KOPT-K1 (cell line): ENCODE measurements around the gene TEAD3.
A peak's percentile ranks its signal among the peaks of the same experiment; 100 is the strongest.

Experiments
- H3K27ac ChIP-seq: fragments of 200-600 bp; sonication (generic); 2 replicates; pipeline ENCODE4 v1.5.1; 2016; ENCODE audit warnings: antibody characterized with exemption, mild to moderate bottlenecking, low read depth, low read length; ENCODE audit not compliant: poor library complexity, severe bottlenecking
- H3K36me3 ChIP-seq: fragments of 200-600 bp; sonication (generic); 2 replicates; pipeline ENCODE4 v1.5.1; 2017; ENCODE audit warnings: antibody characterized with exemption, mild to moderate bottlenecking, low read length, moderate library complexity; ENCODE audit not compliant: insufficient read depth
- H3K9me3 ChIP-seq: fragments of 200-600 bp; sonication (generic); 2 replicates; pipeline ENCODE4 v1.5.1; 2017; ENCODE audit warnings: antibody characterized with exemption, low read length, mild to moderate bottlenecking; ENCODE audit not compliant: insufficient read depth, poor library complexity, severe bottlenecking

TEAD3 gene

GRCh38 chr6:35503534-35503933 lies 6.7 kb upstream of the TEAD3 start:
- H3K9me3 ChIP-seq = no peaks in the 10 kb centered on the region
- H3K27ac ChIP-seq = no peak overlapping the region
- H3K36me3 ChIP-seq = no peaks in the 10 kb centered on the region

DNA sequence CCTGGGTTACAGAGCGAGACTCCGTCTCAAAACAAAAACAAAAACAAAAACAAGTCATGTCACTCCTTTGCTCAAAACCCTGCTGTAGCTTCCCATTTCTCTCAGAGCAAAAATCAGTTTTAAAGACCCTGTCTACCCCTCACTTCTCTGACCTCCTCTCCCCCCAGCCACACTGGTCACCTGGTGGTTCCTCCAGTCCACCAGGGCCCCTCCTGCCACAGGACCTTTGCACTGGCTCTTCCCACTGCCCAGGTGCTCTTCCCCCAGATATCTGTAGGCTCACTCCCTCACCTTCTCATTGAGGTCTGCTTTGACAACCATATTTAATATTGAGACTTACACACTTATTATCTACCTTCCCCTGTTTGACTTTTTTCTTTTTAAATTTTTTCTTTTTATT lies 4.9 kb upstream of the TEAD3 start:
- Histone ChIP-seq H3K36me3 (no peaks in the 10 kb centered on the region), H3K27ac (no peak overlapping the region), H3K9me3 (no peaks in the 10 kb centered on the region)

DNA sequence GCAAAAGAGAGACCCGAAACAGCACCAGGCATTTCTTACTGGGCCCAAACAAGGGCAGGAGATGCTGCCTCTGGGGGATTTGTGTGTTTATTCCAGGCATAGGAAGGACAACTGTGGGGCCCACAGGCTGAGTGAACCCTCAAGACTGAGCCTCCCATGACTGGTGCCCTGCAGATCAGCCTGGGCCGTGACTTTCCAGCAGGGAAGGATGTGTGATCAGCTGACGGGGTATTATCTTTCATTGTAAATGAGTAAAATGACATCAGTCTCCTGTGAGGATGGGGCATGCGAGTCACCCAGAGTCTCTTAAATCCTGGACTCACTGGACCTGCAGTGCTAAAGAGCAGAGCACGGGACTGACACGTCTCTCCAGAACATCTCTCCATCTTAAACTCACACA lies 3.9 kb upstream of the TEAD3 start:
- Histone ChIP-seq H3K36me3 (no peaks in the 10 kb centered on the region), H3K27ac (no peak overlapping the region)

DNA sequence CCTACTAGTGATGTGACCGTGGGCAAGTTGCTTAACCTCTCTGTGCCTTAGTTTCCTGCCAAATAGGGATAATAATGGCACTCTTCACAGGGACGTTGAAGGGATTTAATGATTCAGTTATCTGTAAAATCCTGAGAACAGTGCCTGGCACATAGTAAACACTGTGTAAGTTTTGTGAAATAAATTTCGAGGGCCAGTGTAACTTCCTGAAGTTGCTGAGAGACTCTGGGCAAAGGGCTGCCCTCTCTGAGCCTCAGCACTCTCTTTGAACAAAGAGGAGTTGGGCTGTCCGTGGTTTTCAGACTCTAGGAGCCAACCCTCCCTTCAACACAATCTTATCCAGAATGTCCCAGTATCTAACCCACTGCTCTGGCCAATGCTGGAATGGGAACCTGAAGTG lies 2.5 kb upstream of the TEAD3 start:
- H3K9me3 ChIP-seq = no peaks in the 10 kb centered on the region
- no peak overlapping the region for H3K27ac ChIP-seq
- no peaks in the 10 kb centered on the region for H3K36me3 ChIP-seq

More for the DNA sequence above, 3.9 kb upstream of the TEAD3 start:
- no peaks in the 10 kb centered on the region for H3K9me3 ChIP-seq

DNA sequence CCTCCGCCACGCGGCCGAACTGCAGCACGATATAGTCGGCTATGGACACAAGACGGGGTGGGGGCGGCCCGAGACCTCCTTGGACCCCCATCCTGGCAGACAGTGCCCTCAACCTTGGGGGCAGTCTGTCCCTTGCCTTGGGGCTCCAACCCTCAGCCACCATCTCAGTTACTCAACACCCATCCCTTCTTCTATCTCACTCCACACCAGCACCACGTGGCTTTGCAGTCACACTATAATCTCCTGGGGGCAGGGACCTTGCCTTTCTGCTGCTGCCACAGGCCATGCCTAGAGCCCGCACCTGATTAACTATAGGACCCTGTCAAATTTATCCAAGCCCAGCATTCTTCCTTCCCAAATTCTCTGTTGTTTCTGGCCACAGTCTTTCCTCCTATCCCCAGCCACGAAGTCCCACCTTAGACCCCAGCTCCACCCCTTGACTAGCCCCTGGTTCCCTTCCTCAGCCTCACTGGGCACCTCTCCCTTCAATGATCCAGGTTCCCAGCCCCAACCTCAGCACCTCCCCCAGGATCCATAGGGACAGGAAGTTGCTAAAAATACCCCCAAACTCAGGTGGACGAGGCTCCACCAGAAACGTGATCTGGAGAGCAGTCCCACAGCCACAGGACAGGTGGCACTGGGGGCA lies 1.7 kb upstream of the TEAD3 start:
- no peak overlapping the region for H3K27ac ChIP-seq

DNA sequence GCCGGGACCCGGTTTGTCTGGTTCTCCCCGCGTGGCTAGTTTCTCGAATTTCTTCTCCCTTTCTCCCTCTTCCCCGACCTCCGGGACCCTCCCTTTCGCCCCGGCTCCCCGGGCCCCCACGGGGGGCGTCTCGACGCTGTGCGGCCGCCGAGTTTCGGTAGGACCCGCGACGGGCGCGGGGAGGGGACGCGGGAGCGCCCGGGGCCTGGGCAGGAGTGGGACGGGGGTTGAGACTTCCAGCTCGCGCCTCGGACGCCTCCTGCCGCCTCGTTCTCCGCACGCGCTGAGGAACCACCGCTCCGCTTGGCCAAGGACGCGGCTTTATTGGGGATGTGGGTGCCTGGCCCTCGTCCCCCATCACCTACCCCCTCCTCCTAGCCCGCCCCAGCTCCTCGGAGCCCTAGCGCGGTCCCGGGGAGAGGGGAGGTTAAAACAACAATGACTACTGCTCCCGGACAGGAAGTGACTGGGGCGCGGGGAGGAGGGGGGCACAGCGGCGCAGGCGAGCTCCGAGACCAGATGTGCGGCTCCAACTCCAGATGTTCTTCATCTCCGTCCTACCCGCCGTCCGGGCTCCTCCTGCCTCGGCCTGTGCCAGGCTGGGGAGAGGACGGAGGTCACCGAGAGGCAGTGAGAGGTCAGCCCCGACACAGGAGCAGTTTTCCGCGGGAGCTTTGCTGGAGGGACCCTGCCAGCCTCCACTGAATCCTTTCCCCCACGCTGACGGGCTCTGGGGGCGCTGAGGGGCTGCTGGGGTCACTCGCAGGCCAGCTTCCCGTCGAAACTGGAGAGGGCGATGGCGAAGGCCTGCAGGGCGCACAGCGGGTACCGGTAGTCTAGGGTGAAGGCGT lies 917 bp upstream of the TEAD3 start:
- Histone ChIP-seq H3K27ac (peak overlapping the region; percentile 27), H3K36me3 (no peaks in the 10 kb centered on the region), H3K9me3 (no peaks in the 10 kb centered on the region)

More for the DNA sequence above, 1.7 kb upstream of the TEAD3 start:
- Histone ChIP-seq H3K9me3 (no peaks in the 10 kb centered on the region), H3K36me3 (no peaks in the 10 kb centered on the region)

- no peaks in the 10 kb centered on the region for H3K9me3 ChIP-seq
- H3K36me3 ChIP-seq = no peaks in the 10 kb centered on the region
- H3K27ac ChIP-seq = no peak overlapping the region
Measured at GRCh38 chr6:35496036-35496840, 641 bp downstream of the TEAD3 start.

DNA sequence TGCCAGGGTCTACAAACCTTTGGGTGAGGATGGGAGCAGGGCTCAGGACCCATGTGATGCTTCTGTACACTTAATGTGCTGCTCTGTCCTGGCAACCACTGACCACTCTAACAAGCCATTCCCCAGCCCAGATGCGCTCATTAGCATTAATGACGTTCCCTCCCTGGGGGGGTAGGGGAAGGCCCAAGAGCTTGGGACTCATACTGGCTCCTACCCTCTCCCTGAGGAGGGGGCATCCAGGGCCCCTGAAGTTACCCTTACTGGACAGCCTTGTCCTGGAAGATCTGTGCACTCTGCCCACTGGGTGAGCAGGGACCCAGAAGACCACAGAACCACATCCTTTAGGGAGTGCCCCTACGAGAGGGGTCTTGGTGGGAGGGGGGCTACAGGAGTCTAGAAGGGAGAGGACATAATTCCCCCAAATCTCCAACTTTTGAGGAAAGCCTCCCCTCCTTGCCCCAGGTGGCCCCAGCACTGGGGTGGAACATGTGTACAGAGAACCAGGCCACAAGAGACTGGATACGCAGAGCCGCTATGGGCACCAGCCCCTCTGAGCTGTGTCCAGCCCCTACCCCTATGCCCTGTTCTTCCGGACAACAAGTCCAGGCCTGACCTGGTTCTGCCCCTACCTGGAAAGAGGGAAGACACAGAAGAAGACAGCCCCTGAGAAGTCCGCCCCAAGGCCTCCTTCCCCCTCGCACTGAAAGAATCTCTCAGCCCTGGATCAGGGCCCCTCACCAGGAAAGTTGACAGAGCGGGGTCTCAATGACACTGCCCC lies 1.4 kb downstream of the TEAD3 start:
- Histone ChIP-seq H3K9me3 (no peaks in the 10 kb centered on the region), H3K27ac (no peak overlapping the region), H3K36me3 (no peaks in the 10 kb centered on the region)

GRCh38 chr6:35494161-35494563 lies 2.7 kb downstream of the TEAD3 start:
- no peaks in the 10 kb centered on the region for H3K9me3 ChIP-seq
- no peak overlapping the region for H3K27ac ChIP-seq
- H3K36me3 ChIP-seq = no peaks in the 10 kb centered on the region

GRCh38 chr6:35493307-35493983 lies 3.4 kb downstream of the TEAD3 start:
- H3K9me3 ChIP-seq = no peaks in the 10 kb centered on the region
- H3K27ac ChIP-seq = no peak overlapping the region

GRCh38 chr6:35492974-35493284 lies 4.0 kb downstream of the TEAD3 start:
- Histone ChIP-seq H3K36me3 (no peaks in the 10 kb centered on the region), H3K9me3 (no peaks in the 10 kb centered on the region), H3K27ac (no peak overlapping the region)

More at GRCh38 chr6:35493307-35493983, 3.4 kb downstream of the TEAD3 start:
- no peaks in the 10 kb centered on the region for H3K36me3 ChIP-seq

DNA sequence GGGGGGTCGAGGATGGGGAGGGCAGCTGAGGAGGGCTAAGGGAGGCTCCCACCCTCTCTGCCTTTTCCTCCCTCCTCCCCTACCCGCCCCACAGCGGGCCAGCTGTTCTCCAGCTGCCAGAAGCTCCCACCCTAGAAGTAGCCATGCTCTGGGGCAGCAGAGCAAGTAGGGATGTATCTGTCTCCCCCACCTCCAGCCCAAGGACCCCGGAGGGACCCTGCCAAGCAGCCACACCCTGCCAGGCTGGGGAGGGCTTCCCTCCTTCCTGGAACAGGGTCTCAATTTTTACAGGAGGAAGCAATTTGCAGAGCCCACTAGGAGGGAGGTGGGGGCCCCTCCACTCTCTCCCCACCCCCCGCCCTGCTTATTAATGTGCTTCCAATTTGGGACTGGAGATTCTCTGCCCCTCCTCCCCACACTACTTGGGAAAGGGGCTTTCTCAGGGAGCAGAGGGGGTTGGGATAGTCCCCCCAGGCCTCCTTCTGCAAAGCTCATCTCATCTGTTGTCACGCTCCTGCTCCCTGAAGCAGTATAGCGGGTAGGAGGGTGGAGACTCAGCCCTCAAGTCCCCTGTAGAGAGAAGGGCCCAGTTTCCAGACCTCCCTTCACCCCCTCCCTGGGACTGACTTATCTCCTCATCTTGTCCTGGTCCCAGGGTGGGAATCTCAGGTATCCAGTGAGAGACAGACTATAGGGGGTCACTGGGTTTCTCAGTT lies 4.5 kb downstream of the TEAD3 start:
- no peak overlapping the region for H3K27ac ChIP-seq
- no peaks in the 10 kb centered on the region for H3K36me3 ChIP-seq
- H3K9me3 ChIP-seq = no peaks in the 10 kb centered on the region

GRCh38 chr6:35491558-35492257 lies 5.2 kb downstream of the TEAD3 start:
- Histone ChIP-seq H3K9me3 (no peaks in the 10 kb centered on the region), H3K27ac (no peak overlapping the region)

More at GRCh38 chr6:35491558-35492257, 5.2 kb downstream of the TEAD3 start:
- H3K36me3 ChIP-seq = no peaks in the 10 kb centered on the region
